Fibroblast of mammary gland (primary cell): Measurements from ENCODE around the gene GBGT1.

ENCODE experiments used
- DNase-seq: peaks from one replicate; pipeline ENCODE4 v3.0.0-alpha.2; 2010; ENCODE audit warnings: low read depth
- H3K4me3 ChIP-seq: 2 replicates; pipeline ENCODE4 v1.5.1; 2011; ENCODE audit warnings: low read depth, mild to moderate bottlenecking, low read length, moderate library complexity; ENCODE audit not compliant: control insufficient read depth
- TF ChIP-seq, protein P1 (sequence below): conservative IDR thresholded peaks from 2 replicates; pipeline ENCODE4 v1.5.1; 2011; ENCODE audit warnings: low read depth, low read length, inconsistent platforms; ENCODE audit not compliant: control insufficient read depth, insufficient read depth

Gene GBGT1

DNA sequence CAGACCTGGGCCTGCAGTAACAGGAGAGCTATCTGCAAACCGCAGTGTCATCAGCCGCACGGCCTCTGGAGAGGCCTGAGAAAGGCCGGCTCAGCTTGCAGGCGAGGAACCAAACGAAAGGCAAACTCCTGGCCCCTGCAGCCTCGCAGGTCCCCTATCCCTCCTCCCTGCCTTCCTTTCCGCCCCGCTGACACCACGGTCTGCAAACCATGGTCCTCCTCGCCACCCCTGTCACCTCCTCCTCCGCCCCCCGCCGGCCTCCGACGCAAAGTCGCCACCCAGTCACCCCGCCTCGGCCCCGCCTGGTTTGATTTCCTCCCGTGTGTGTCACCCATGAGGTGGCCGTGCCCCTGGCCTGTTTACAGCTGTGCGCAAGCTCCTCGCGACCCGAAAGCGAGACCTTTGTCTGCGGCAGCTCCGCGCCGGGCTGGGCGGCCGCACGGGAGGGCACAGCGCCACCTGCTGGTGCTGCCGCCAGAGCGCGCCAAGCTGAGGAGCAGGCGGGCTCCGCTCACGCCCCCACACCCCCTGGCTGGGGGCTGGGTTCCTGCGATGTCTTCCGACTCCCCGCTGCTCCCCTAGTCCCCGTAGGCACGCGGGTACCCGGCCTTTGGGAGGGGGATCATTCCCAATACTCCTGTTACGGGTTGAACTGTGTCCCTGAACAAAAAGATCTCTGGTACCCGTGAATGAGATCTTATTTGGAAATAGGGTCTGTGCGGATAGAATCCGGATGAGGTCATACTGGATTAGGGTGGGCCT lies 19.4 kb downstream of the GBGT1 start:
- TF ChIP-seq, protein P1, sequence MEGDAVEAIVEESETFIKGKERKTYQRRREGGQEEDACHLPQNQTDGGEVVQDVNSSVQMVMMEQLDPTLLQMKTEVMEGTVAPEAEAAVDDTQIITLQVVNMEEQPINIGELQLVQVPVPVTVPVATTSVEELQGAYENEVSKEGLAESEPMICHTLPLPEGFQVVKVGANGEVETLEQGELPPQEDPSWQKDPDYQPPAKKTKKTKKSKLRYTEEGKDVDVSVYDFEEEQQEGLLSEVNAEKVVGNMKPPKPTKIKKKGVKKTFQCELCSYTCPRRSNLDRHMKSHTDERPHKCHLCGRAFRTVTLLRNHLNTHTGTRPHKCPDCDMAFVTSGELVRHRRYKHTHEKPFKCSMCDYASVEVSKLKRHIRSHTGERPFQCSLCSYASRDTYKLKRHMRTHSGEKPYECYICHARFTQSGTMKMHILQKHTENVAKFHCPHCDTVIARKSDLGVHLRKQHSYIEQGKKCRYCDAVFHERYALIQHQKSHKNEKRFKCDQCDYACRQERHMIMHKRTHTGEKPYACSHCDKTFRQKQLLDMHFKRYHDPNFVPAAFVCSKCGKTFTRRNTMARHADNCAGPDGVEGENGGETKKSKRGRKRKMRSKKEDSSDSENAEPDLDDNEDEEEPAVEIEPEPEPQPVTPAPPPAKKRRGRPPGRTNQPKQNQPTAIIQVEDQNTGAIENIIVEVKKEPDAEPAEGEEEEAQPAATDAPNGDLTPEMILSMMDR = peak; percentile 56
- peak overlapping the region; percentile 34 for H3K4me3 ChIP-seq
- DNase-seq = peak; percentile 30

DNA sequence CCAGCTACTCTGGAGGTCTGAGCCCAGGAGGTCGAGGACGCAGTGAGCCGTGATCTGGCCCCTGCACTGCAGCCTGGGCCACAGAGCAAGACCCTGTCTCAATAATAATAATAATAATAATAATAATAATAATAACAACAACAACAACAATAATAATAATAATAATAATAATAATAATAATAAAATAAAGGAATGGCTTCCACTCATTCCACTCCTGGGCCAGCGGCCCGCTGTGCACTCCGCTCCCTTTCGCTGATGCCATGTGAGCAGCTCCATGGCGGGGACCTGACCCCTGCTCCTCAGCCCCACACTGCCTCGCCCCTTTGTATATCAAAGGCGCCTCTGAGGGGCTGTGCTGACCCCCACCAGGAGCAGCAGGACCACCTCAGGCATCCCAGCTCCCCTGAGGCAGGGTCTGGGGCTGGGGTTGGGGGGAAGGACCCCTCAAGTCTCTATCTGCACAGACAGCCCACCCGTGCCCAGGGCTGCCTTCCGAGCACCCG lies 20.0 kb downstream of the GBGT1 start:
- no peak overlapping the region for H3K4me3 ChIP-seq
- no peak for DNase-seq
- TF ChIP-seq, protein P1 = no peak

DNA sequence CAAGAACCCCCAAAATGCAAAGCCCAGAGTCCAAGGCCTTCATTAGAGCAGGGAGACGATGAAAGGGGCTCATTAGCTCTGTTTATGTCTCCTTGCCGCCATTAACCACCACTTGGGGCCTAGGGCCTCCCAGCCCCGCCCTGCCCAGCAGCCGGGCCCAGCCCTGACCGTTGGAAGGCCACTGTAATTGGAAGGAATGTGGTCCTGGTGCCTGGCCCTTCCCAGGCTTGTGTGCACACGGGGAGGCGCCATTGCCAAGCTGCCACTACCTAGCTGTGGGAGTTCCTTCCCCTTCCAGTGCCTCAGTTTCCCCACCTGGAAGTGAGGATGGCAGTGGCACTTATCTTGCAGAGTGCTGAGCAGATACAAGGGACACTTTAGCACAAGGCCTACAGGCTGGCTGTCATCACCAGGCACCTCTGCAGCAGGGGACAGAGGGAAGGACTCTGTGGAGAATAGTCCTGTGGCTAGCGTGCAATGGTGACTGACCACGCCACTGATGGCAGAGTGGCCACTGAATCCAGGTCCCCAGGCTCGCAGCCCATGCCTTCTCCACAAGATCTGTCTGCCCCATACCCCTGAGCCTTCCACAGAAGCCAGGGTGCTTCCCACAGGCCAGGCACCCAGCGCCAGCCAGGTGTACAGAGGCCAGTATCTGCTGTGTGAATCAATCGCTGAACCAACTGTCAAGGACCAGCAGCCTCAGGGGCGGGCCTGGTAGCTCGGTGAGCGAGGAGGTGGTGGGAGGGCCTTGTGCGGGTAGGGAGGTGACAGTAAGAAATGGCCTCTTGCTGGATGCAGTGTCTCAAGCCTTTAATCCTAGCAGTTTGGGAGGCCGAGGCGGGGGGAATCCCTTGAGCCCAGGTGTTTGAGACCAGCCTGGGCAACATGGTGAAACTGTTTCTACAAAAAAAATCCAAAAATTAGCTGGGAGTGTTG lies 20.8 kb downstream of the GBGT1 start:
- H3K4me3 ChIP-seq = no peak overlapping the region
- no peak for DNase-seq
- TF ChIP-seq, protein P1 = no peak

DNA sequence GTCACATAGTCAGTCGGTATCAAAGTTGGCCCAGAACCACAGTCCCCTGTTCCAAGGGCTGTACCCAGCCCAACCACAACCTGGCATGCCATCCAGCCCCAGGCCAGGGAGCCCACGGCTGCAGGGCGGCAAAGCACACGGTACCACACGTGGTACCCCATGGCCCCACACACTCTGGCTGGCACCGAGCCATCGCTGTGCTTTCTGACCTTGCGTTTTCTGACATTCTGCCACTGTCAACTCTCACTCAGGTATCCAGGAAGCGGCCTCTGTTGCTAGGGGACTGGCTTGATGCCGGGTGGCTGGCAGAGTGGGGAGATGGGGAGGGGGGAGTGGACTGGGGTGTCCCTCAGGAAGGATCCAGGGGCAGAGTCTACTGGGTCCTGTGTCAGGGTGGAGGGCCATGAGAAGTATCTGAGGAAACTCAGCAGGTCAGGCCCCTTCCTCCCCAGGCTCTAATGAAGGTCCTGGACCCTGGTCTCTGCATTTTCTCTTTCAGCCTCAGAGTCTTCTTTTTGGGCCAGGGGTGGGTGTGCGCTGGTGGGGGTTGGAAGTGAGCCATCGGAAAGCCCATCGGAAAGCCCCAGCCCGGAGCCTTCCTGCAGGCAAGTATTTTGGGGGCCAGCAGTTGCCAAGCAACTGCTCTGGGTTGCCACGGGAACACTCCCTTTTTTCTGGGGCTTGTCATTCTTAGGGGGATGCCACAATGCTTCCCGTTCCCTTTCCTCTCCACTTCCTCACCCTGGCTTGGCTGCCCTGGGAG lies 21.7 kb downstream of the GBGT1 start:
- H3K4me3 ChIP-seq = no peak overlapping the region
- TF ChIP-seq, protein P1 = no peak
- DNase-seq = no peak

DNA sequence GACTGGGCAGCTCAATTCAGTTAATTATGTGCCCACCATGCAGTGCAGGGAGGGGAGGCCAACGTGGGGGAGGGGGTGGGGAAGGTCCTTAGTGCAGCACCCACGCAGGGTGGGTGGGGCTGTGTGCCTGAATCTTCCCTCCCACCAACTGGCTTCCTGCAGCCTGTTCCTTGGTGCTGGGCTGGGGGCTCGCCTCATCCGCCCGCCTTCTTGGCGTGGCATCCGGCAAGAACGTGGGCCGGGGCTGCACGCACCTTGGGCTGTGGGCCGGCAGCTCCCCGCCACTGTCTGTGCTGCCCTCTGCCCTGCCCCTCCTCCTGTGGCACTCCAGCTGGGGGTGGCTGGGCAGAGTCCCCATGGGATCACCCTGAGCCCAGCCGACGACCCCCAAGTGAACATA lies 23.1 kb downstream of the GBGT1 start:
- DNase-seq = no peak
- TF ChIP-seq, protein P1 = no peak
- no peak overlapping the region for H3K4me3 ChIP-seq

DNA sequence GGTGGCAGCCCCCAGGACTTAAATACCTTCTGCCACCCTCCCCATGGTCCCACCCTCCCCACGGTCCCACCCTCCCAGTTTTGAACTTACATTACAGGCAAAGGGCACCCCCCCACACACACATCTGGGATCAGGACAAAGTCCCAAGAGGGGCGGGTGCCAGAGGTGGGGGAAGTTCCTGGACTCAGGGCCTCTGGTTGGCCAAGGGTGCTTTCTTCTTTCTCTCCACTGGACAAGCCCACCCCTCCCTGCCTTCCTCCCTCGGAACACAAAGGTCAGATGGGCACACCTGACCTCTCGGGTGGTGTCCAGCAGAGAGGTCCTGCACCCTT lies 23.6 kb downstream of the GBGT1 start:
- TF ChIP-seq, protein P1 = no peak

More for the DNA sequence above, 23.6 kb downstream of the GBGT1 start:
- no peak for DNase-seq
- H3K4me3 ChIP-seq = no peak overlapping the region
